Measurements from ENCODE around the gene GOLT1B. TPM values are rescaled to one million over a fixed set of nuclear protein-coding genes. Genes with fewer than 3 reads are reported as not detected.

GOLT1B gene
- total RNA-seq, 1 experiment from 2014 or later = 46.1 TPM

DNA sequence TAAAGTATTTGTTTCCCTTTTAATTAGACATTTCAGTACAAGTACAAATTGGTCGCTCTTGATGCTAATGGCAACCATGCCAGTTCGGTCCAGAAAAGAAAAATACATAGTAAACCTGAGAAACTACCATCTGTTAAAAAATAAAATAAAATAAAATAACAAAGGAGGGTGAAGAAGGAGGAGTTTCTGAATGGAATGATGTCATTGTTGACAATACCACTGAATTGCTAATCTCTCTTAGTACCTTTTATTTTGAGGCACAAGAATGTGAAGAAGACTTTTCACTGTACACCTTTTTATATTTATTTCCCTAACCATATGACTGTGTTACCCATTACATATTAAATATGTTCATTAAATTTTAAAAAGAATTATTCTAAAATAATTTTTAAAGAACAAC is 44.0 kb downstream of the GOLT1B start:
- Histone ChIP-seq H3K14ac (ENCODE audit: insufficient read depth, low read length) (no peak overlapping the region), H3K9me3 (ENCODE audit: control insufficient read depth, low read depth, low read length) (no peaks in the 10 kb centered on the region), H2BK5ac (ENCODE audit: insufficient read length, low read length) (no peak overlapping the region), H4K5ac (ENCODE audit: insufficient read length, low read depth, low read length) (no peak overlapping the region), H3K4me1 (ENCODE audit: insufficient read depth, low read length) (no peaks in the 10 kb centered on the region), H3K27ac (ENCODE audit: insufficient read length, low read depth, low read length) (no peak overlapping the region), H4K91ac (ENCODE audit: insufficient read length, low read depth, low read length) (no peak overlapping the region), H3K27me3 (ENCODE audit: insufficient read depth, low read length) (no peaks in the 10 kb centered on the region), H2BK12ac (ENCODE audit: insufficient read length, low read depth, low read length) (no peak overlapping the region), H3K4me2 (ENCODE audit: insufficient read depth, insufficient read length, low read length) (no peak overlapping the region), H4K8ac (replicated peaks; ENCODE audit: insufficient read length, low read depth, low read length) (no peak overlapping the region), H2BK120ac (ENCODE audit: low read depth, low read length, poor library complexity, severe bottlenecking) (no peak overlapping the region), H3K79me1 (ENCODE audit: insufficient read depth, low read depth, low read length, poor library complexity, severe bottlenecking) (no peaks in the 10 kb centered on the region), H3K18ac (ENCODE audit: insufficient read length, low read depth, low read length) (no peak overlapping the region), H3K9ac (ENCODE audit: extremely low read depth, insufficient read length, low read length) (no peak overlapping the region), H2AFZ (ENCODE audit: low read length) (no peak overlapping the region), H4K20me1 (ENCODE audit: control insufficient read depth, insufficient read depth, insufficient read length) (no peaks in the 10 kb centered on the region), H2AK5ac (ENCODE audit: insufficient read length, low read length) (no peak overlapping the region), H3K23ac (ENCODE audit: insufficient read length, low read depth, low read length) (no peak overlapping the region), H3K56ac (ENCODE audit: insufficient read length, low read depth, low read length) (no peak overlapping the region), H2BK15ac (ENCODE audit: low read depth, low read length) (no peak overlapping the region), H3K79me2 (ENCODE audit: insufficient read depth, low read length) (no peaks in the 10 kb centered on the region), H2BK20ac (ENCODE audit: low read depth, low read length, poor library complexity, severe bottlenecking) (no peak overlapping the region), H3K4ac (ENCODE audit: low read depth, low read length) (no peak overlapping the region), H3T11ph (ENCODE audit: low read length) (no peak overlapping the region), H3K23me2 (ENCODE audit: insufficient read length, low read depth, low read length, poor library complexity, severe bottlenecking) (no peaks in the 10 kb centered on the region)
- 0 out of 4 replicates have a peak, but pooled peaks cover 0 to 2% of the 10 kb centered on the region in 2 experiments for H3K4me1 Mint-ChIP-seq
- TF ChIP-seq, protein P1, sequence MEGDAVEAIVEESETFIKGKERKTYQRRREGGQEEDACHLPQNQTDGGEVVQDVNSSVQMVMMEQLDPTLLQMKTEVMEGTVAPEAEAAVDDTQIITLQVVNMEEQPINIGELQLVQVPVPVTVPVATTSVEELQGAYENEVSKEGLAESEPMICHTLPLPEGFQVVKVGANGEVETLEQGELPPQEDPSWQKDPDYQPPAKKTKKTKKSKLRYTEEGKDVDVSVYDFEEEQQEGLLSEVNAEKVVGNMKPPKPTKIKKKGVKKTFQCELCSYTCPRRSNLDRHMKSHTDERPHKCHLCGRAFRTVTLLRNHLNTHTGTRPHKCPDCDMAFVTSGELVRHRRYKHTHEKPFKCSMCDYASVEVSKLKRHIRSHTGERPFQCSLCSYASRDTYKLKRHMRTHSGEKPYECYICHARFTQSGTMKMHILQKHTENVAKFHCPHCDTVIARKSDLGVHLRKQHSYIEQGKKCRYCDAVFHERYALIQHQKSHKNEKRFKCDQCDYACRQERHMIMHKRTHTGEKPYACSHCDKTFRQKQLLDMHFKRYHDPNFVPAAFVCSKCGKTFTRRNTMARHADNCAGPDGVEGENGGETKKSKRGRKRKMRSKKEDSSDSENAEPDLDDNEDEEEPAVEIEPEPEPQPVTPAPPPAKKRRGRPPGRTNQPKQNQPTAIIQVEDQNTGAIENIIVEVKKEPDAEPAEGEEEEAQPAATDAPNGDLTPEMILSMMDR (conservative IDR thresholded peaks at IDR 0.05) = no peak
- H3K27ac Mint-ChIP-seq = no peak overlapping the region
- DNase-seq = no peak
- H3K9me3 Mint-ChIP-seq = no peaks in the 10 kb centered on the region
- WGBS (ENCODE audit: extremely low coverage, insufficient read length, low lambda C conversion rate) = no CpG with 5 or more reads among the region's 2 CpGs
- H3K36me3 Mint-ChIP-seq (ENCODE audit: insufficient read depth in 1 of 3, low read depth in 3 of 3) = no peaks in the 10 kb centered on the region
- H3K4me3 Mint-ChIP-seq = no peak overlapping the region
- peaks cover 2% of the 10 kb centered on the region for H3K27me3 Mint-ChIP-seq (ENCODE audit: low read depth)
